HepG2 (cell line): ENCODE data around the gene ZFHX3. TPM values are rescaled to one million over a fixed set of nuclear protein-coding genes. Genes with fewer than 3 reads are reported as not detected.

ENCODE experiments used
- ATF2 ChIP-seq: sonication (generic); formaldehyde crosslinking; IDR thresholded peaks from 2 replicates; pipeline ENCODE4 v1.4.0; 2020; ENCODE audit warnings: missing genetic modification reagents
- CAMTA2 ChIP-seq: sonication (generic); formaldehyde crosslinking; IDR thresholded peaks from 2 replicates; pipeline ENCODE4 v1.4.0; 2020; ENCODE audit warnings: mild to moderate bottlenecking, missing genetic modification reagents, borderline replicate concordance
- CBX1 ChIP-seq: IDR thresholded peaks from one replicate; pipeline ENCODE4 v1.6.1; 2016; ENCODE audit warnings: antibody characterized with exemption, low read depth
- DNMT1 ChIP-seq: sonication (generic); formaldehyde crosslinking; IDR thresholded peaks from 2 replicates; pipeline ENCODE4 v1.5.1; 2020; ENCODE audit warnings: mild to moderate bottlenecking, missing genetic modification reagents
- ELF3 ChIP-seq: IDR thresholded peaks from 2 replicates; pipeline ENCODE4 v1.6.1; 2016; ENCODE audit warnings: missing genetic modification reagents, missing compliant biosample characterization
- HMGXB3 ChIP-seq: sonication (generic); formaldehyde crosslinking; IDR thresholded peaks from 2 replicates; pipeline ENCODE4 v1.4.0; 2020; ENCODE audit warnings: missing genetic modification reagents, borderline replicate concordance
- ISX ChIP-seq: sonication (generic); formaldehyde crosslinking; conservative IDR thresholded peaks from 2 replicates; pipeline ENCODE4 v1.5.0; 2020; ENCODE audit warnings: missing genetic modification reagents
- MAFK ChIP-seq, 2 experiments: IDR thresholded peaks in 1 of 2; conservative IDR thresholded peaks in 1 of 2; 2 replicates each; pipeline ENCODE4 v1.6.1; 2011; ENCODE audit warnings: improper control_type of control experiment in 2 of 2, low read length in 2 of 2
- MXD3 ChIP-seq: IDR thresholded peaks from 2 replicates; pipeline ENCODE4 v1.6.1; 2016; ENCODE audit warnings: mild to moderate bottlenecking, missing biosample characterization, missing genetic modification reagents
- MXI1 ChIP-seq: IDR thresholded peaks from 3 replicates; pipeline ENCODE4 v1.6.1; 2012; ENCODE audit warnings: low read depth, low read length, inconsistent platforms, borderline replicate concordance
- NR2F6 ChIP-seq, 2 experiments: IDR thresholded peaks; 2 replicates each; pipeline ENCODE4 v1.6.1; 2016; ENCODE audit warnings: antibody characterized with exemption in 1 of 2, mild to moderate bottlenecking in 1 of 2
- PCBP1 ChIP-seq: fragments of 200-400 bp; formaldehyde crosslinking; IDR thresholded peaks from 2 replicates; pipeline ENCODE4 v1.6.1; 2017; ENCODE audit warnings: mild to moderate bottlenecking, low read depth, low read length, borderline replicate concordance
- PRDM10 ChIP-seq: sonication (generic); formaldehyde crosslinking; IDR thresholded peaks from 2 replicates; pipeline ENCODE4 v1.4.0; 2020; ENCODE audit warnings: low read depth, missing genetic modification reagents
- SPEN ChIP-seq: sonication (generic); formaldehyde crosslinking; IDR thresholded peaks from 2 replicates; pipeline ENCODE4 v1.5.1; 2020; ENCODE audit warnings: low read depth, mild to moderate bottlenecking, missing genetic modification reagents
- YEATS4 ChIP-seq: sonication (generic); formaldehyde crosslinking; IDR thresholded peaks from 2 replicates; pipeline ENCODE4 v1.4.0; 2020; ENCODE audit warnings: missing genetic modification reagents, borderline replicate concordance
- ZNF569 ChIP-seq: sonication (generic); formaldehyde crosslinking; IDR thresholded peaks from 2 replicates; pipeline ENCODE4 v1.5.0; 2020; ENCODE audit warnings: mild to moderate bottlenecking, missing genetic modification reagents, moderate library complexity, borderline replicate concordance
- polyA plus RNA-seq, 8 experiments: library from polyadenylated mRNA; depleted of rRNA in 3 of 8; stranded (reverse) in 7 of 8; unstranded in 1 of 8; fragments of >200 nt; fragmentation: Illumina TruSeq in 4 of 8; extraction: Trizol in 4 of 8; gene quantifications; 2 replicates each; pipeline versions ENCODE4 v1.2.1 to v1.2.3, GENCODE V29; 2011 to 2016; ENCODE audit warnings: low read depth in 4 of 8, missing spikeins in 1 of 8, mixed read lengths in 1 of 8; ENCODE audit not compliant: insufficient read depth in 1 of 8
- total RNA-seq, 5 experiments: library from RNA; depleted of rRNA; stranded (reverse); fragments of >200 nt; fragmentation: Illumina TruSeq; extraction: Trizol; gene quantifications; 2 replicates each; pipeline ENCODE4 v1.2.3, GENCODE V29; 2016; ENCODE audit warnings: low read depth in 1 of 5
- TF ChIP-seq, protein P1 (sequence below): sonication (generic); formaldehyde crosslinking; IDR thresholded peaks from 2 replicates; pipeline ENCODE4 v1.8.0; 2023; ENCODE audit warnings: mild to moderate bottlenecking, missing genetic modification reagents

Gene ZFHX3
- total and polyA plus RNA-seq, 2 of the 13 experiments (the other 11 are each of a cell fraction or from before 2014, with no cell fraction given) = 5.0 to 6.0 TPM

GRCh38 chr16:73092236-73092781 lies 44.4 kb upstream of the ZFHX3 start (continued):
- TF ChIP-seq PRDM10 (CRISPR knock-in tag) = no peak
- TF ChIP-seq MXI1 = no peak
- no peak for TF ChIP-seq HMGXB3 (CRISPR knock-in tag)
- peak; percentile 89 for TF ChIP-seq ELF3 (CRISPR knock-in tag)
- TF ChIP-seq CAMTA2 = no peak
- TF ChIP-seq MAFK (conservative IDR thresholded peaks at IDR 0.05 in 1 of 2, IDR thresholded peaks at IDR 0.05 in 1 of 2; ENCODE audit: low read length in 2 of 2) = no peak
- no peak for TF ChIP-seq YEATS4 (CRISPR knock-in tag)
- TF ChIP-seq, protein P1, sequence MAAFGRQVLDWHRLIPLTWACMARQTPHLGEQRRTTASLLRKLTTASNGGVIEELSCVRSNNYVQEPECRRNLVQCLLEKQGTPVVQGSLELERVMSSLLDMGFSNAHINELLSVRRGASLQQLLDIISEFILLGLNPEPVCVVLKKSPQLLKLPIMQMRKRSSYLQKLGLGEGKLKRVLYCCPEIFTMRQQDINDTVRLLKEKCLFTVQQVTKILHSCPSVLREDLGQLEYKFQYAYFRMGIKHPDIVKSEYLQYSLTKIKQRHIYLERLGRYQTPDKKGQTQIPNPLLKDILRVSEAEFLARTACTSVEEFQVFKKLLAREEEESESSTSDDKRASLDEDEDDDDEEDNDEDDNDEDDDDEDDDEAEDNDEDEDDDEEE = no peak
- no peak; the same call in 1 of the 2 replicates for TF ChIP-seq NR2F6 (IDR thresholded peaks at IDR 0.05)
- no peak; the same call in 1 of the 2 replicates for TF ChIP-seq NR2F6 (CRISPR knock-in tag; IDR thresholded peaks at IDR 0.05)
- no peak for TF ChIP-seq ISX (CRISPR knock-in tag)
- TF ChIP-seq DNMT1 (CRISPR knock-in tag) = no peak
- TF ChIP-seq MXD3 (CRISPR knock-in tag) = no peak
- no peak for TF ChIP-seq CBX1
- 0 out of 2 replicates have a peak, but pooled peaks have one; percentile 31 for TF ChIP-seq SPEN (CRISPR knock-in tag)
- TF ChIP-seq PCBP1 = no peak
- TF ChIP-seq ZNF569 (CRISPR knock-in tag) = no peak
- TF ChIP-seq ATF2 = no peak
